HG02870 (cell line): ENCODE data around the gene SEC61A2.
A peak's percentile ranks its signal among the peaks of the same experiment; 100 is the strongest.
"Not testable (repeated sequence)": the region's sequence is repeated elsewhere in the genome, so short reads cannot be mapped to it uniquely, and the experiment has no call there.

Source experiments
- ATAC-seq: cut with Tn5 transposase; IDR thresholded peaks from one replicate; pipeline ENCODE4 v1.9.1; 2021; ENCODE audit warnings: mild to moderate bottlenecking, moderate library complexity; ENCODE audit not compliant: unreplicated experiment

SEC61A2 gene

GRCh38 chr10:12129222-12130111, at the start of gene SEC61A2:
TSS of gene SEC61A2 (plus strand) at chr10:12129677. CDS start at chr10:12129788, 111 bp downstream.
- peak; percentile 83 for ATAC-seq

GRCh38 chr10:12081470-12081869, 48.0 kb upstream of the SEC61A2 start:
- no peak for ATAC-seq

- no peak for ATAC-seq
These were observed 47.5 kb upstream of the SEC61A2 start for GRCh38 chr10:12081879-12082557.

GRCh38 chr10:12088919-12089318, 40.6 kb upstream of the SEC61A2 start:
- no peak for ATAC-seq

GRCh38 chr10:12091421-12091820, 38.1 kb upstream of the SEC61A2 start:
- no peak for ATAC-seq

GRCh38 chr10:12097361-12097760, 32.1 kb upstream of the SEC61A2 start:
- ATAC-seq: not testable (repeated sequence)

GRCh38 chr10:12097791-12098190, 31.7 kb upstream of the SEC61A2 start:
- ATAC-seq: no peak

- ATAC-seq: no peak
These were observed 30.5 kb upstream of the SEC61A2 start for GRCh38 chr10:12098966-12099365.

- ATAC-seq: no peak
These were observed 25.7 kb upstream of the SEC61A2 start for GRCh38 chr10:12103802-12104201.

GRCh38 chr10:12107781-12108180, 21.7 kb upstream of the SEC61A2 start:
- ATAC-seq: no peak

- ATAC-seq: no peak
These were observed 20.2 kb upstream of the SEC61A2 start for GRCh38 chr10:12109286-12109685.

- no peak for ATAC-seq
These were observed 17.9 kb upstream of the SEC61A2 start for GRCh38 chr10:12111528-12111927.

- ATAC-seq: no peak
These were observed 15.8 kb upstream of the SEC61A2 start for GRCh38 chr10:12113627-12114026.

GRCh38 chr10:12121673-12122072, 7.8 kb upstream of the SEC61A2 start:
- ATAC-seq: no peak

- peak; percentile 41 for ATAC-seq
These were observed 878 bp downstream of the SEC61A2 start for GRCh38 chr10:12130237-12130872.

GRCh38 chr10:12135631-12136030, 6.2 kb downstream of the SEC61A2 start:
- no peak for ATAC-seq

GRCh38 chr10:12140038-12140437, 10.6 kb downstream of the SEC61A2 start:
- no peak for ATAC-seq

GRCh38 chr10:12144538-12144937, 15.1 kb downstream of the SEC61A2 start:
- ATAC-seq: no peak

GRCh38 chr10:12150163-12150562, 20.7 kb downstream of the SEC61A2 start:
- no peak for ATAC-seq

GRCh38 chr10:12154516-12154915, 25.0 kb downstream of the SEC61A2 start:
- ATAC-seq: no peak

- no peak for ATAC-seq
These were observed 27.1 kb downstream of the SEC61A2 start for GRCh38 chr10:12156367-12157123.
